ENCODE data around the gene CDH13.

Gene CDH13

DNA sequence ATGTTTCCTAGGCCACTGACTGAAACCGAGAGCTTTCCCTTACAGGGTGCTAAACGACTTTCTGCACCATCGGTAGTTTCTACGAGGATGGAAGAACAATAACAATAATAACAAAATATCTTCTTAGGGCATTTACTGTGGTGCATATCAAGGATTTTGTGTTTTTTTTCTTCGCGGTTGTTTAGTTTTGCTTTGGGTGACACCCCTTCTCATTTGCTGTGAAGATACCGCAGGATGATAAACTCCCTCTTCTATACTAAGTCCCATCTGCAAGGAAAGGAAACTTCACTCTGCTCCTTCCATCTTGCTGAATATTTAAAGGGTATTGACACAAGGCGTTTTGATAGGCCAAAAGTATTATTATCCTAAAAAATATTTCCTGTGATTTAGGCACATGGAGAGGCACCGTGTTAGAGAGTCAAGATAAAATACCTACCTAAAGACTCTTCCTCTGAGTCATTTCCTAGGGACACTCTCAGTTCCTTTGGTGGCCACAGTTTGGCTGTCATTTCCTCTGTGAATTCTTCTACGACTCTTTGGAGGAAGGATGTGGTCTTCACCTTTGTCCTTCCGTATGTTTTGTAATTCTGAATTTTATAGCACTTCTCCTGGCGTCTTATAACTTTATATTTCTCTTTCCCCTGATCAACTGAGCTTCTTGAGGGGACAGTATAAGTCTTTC lies 318.8 kb downstream of the CDH13 start:
- no peak for DNase-seq (ENCODE audit: low read depth in 2 of 2)

- no peak for DNase-seq (ENCODE audit: low read depth in 2 of 2)
Observed at GRCh38 chr16:82947698-82948097, 320.9 kb downstream of the CDH13 start.

- DNase-seq (ENCODE audit: low read depth in 2 of 2): no peak
Observed at GRCh38 chr16:82949016-82949415, 322.2 kb downstream of the CDH13 start.

- DNase-seq (ENCODE audit: low read depth in 2 of 2): no peak
Observed at GRCh38 chr16:82953517-82953916, 326.7 kb downstream of the CDH13 start.

GRCh38 chr16:82954224-82954929 lies 327.6 kb downstream of the CDH13 start:
- DNase-seq (ENCODE audit: low read depth in 2 of 2): peak; percentile 41 to 49

GRCh38 chr16:82955741-82956348 lies 329.1 kb downstream of the CDH13 start:
- DNase-seq (ENCODE audit: low read depth in 2 of 2): no peak

DNA sequence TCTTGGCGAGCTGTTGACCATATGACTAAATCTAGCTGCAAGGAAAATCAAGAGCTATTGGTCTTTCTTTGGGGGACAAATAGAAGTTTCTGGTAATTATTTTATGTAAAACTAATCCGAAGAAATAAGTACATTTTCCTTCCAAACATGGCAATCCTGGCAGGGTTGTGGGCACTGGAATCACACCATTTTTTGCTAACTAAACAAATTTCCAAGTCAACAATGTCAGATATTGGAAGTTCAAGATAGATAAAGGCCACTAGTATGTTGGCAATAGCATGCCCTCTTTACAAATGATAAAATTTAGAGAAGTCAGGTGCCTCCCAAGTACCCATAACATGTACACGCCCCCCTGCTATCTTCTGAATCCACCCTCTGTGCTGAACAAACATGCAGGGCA lies 330.4 kb downstream of the CDH13 start:
- DNase-seq (ENCODE audit: low read depth in 2 of 2): no peak

- DNase-seq (ENCODE audit: low read depth in 2 of 2): no peak
Observed at GRCh38 chr16:82960918-82961317, 334.1 kb downstream of the CDH13 start.

- no peak for DNase-seq (ENCODE audit: low read depth in 2 of 2)
Observed at GRCh38 chr16:82963653-82964052, 336.9 kb downstream of the CDH13 start.

GRCh38 chr16:82965808-82966207 lies 339.0 kb downstream of the CDH13 start:
- DNase-seq (ENCODE audit: low read depth in 2 of 2): no peak

GRCh38 chr16:82967424-82967823 lies 340.7 kb downstream of the CDH13 start:
- no peak for DNase-seq (ENCODE audit: low read depth in 2 of 2)

DNA sequence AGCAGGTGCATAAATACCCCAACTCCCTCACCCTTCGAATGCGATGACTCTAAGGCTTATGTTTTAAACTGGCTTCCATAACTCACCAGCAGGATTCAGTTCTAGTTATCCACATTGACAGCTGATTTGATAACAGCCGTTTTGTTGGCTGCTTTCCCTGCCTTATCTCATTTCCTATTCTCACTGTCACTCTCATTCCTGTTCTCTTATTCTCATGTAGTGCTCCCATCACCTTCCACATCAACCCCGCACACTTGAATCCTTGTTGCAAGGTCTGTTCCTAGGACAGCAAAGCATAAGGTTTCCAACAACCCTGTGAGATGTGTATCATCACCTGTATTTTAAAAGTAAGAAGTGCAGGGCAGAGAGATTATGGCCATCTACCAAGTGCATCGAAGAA lies 344.4 kb downstream of the CDH13 start:
- DNase-seq (ENCODE audit: low read depth in 2 of 2): no peak

- DNase-seq (ENCODE audit: low read depth in 2 of 2): no peak
Observed at GRCh38 chr16:82972331-82972919, 345.7 kb downstream of the CDH13 start.

- no peak for DNase-seq (ENCODE audit: low read depth in 2 of 2)
Observed at GRCh38 chr16:82979406-82980111, 352.8 kb downstream of the CDH13 start.

GRCh38 chr16:82980810-82981209 lies 354.0 kb downstream of the CDH13 start:
- no peak for DNase-seq (ENCODE audit: low read depth in 2 of 2)

- DNase-seq (ENCODE audit: low read depth in 2 of 2): no peak
Observed at GRCh38 chr16:82987767-82988166, 361.0 kb downstream of the CDH13 start.

- no peak for DNase-seq (ENCODE audit: low read depth in 2 of 2)
Observed at GRCh38 chr16:82990155-82990554, 363.4 kb downstream of the CDH13 start.

DNA sequence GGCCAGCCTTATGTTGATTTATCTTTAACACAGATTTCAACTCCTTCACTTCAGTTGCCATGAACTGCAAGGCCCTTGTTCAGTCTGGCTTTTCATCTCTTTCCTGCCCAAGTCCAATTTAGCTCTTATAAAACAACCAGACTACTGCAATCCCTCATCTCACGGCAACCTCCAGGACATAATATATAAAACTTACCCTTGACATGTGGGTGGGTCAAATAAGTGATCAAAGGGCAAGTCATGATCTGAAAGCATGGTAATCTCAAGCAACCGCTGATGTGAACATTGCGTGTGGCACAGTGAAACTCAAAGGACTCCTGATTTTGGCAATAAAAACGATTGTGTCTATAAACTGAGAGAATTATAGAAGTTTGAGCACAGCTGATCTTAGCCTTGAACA lies 364.6 kb downstream of the CDH13 start:
- DNase-seq (ENCODE audit: low read depth in 2 of 2): no peak

- no peak for DNase-seq (ENCODE audit: low read depth in 2 of 2)
Observed at GRCh38 chr16:82991966-82992675, 365.4 kb downstream of the CDH13 start.

DNA sequence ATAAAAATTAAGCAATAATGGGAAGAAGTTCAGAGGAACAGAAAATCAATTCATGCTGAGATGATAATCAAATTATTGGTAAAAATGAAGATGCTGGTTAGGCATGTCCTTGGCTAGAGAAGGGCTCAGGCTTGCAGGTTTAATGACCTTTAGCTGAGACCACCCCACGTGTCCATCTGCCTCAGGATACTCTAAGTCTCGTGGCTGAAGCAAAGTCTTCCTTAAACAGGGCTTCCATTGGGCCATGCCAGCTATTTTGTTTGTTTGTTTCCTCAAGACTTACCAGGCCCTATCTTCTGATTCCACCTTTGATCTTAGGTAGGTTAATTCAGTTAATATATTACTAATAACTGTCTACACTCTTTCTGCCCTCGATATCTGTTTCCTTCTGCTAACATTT lies 366.0 kb downstream of the CDH13 start:
- no peak for DNase-seq (ENCODE audit: low read depth in 2 of 2)

DNA sequence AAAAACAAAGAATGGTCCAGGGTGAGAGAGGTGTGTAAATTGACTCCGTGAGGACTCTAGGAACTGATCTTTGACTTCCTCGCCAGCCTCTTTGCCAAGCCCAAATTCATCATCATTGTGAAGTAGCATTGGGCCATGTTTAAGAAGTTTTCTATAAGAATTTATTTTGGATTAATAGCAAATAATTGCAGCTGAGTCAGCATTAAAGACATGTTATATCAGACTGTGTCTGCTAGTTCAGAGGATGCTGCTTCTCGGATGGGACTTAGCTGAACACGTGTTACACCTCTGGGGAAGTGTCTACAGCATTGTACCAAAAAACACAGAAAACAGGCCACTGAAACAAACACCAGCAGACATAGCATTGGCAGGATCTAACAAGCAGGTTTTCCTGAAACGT lies 366.6 kb downstream of the CDH13 start:
- no peak for DNase-seq (ENCODE audit: low read depth in 2 of 2)

All from fibroblast of skin of left biceps (primary cell).